Brain microvascular endothelial cell (primary cell): ENCODE measurements around the gene S100A4.

Experiments
- DNase-seq: peaks from one replicate; pipeline ENCODE4 v3.0.0-alpha.2; 2020
- H3K27ac ChIP-seq: fragments of 250-450 bp; sonication (Bioruptor Pico); 2 replicates; pipeline ENCODE4 v1.5.1; 2020; ENCODE audit warnings: mild to moderate bottlenecking, moderate library complexity
- H3K27me3 ChIP-seq: fragments of 250-450 bp; sonication (Bioruptor Pico); replicated peaks from 2 replicates; pipeline ENCODE4 v1.5.1; 2020; ENCODE audit warnings: mild to moderate bottlenecking
- H3K36me3 ChIP-seq: fragments of 250-450 bp; sonication (Bioruptor Pico); replicated peaks from 2 replicates; pipeline ENCODE4 v1.5.1; 2020; ENCODE audit warnings: mild to moderate bottlenecking
- H3K4me3 ChIP-seq: 2 replicates; pipeline ENCODE4 v1.5.1; 2011; ENCODE audit warnings: low read depth, mild to moderate bottlenecking, control low read depth, low read length, moderate library complexity
- in situ Hi-C: cut with HindIII; loops from 2 replicates; pipeline ENCODE4 v1.10.0; 2017; ENCODE audit warnings: low sequenced_read_pairs, low pct_ligation_motif_present
- TF ChIP-seq, protein P1 (sequence below): IDR thresholded peaks from 2 replicates; pipeline ENCODE4 v1.5.1; 2011; ENCODE audit warnings: low read depth, mild to moderate bottlenecking, moderate library complexity, low read length, control low read depth, inconsistent platforms; ENCODE audit errors: missing control alignments

The S100A4 gene

GRCh38 chr1:153519242-153519641 is 26.4 kb downstream of the S100A4 start:
- H3K4me3 ChIP-seq, result no peak overlapping the region
- no peaks in the 10 kb centered on the region for H3K27me3 ChIP-seq
- TF ChIP-seq, protein P1, sequence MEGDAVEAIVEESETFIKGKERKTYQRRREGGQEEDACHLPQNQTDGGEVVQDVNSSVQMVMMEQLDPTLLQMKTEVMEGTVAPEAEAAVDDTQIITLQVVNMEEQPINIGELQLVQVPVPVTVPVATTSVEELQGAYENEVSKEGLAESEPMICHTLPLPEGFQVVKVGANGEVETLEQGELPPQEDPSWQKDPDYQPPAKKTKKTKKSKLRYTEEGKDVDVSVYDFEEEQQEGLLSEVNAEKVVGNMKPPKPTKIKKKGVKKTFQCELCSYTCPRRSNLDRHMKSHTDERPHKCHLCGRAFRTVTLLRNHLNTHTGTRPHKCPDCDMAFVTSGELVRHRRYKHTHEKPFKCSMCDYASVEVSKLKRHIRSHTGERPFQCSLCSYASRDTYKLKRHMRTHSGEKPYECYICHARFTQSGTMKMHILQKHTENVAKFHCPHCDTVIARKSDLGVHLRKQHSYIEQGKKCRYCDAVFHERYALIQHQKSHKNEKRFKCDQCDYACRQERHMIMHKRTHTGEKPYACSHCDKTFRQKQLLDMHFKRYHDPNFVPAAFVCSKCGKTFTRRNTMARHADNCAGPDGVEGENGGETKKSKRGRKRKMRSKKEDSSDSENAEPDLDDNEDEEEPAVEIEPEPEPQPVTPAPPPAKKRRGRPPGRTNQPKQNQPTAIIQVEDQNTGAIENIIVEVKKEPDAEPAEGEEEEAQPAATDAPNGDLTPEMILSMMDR, result no peak
- in situ Hi-C loops, result no loop called here
- no peak for DNase-seq
- H3K36me3 ChIP-seq, result no peaks in the 10 kb centered on the region
- H3K27ac ChIP-seq, result no peak overlapping the region

GRCh38 chr1:153515504-153516394 is 29.9 kb downstream of the S100A4 start:
- TF ChIP-seq, protein P1, result no peak
- Histone ChIP-seq H3K36me3 (no peaks in the 10 kb centered on the region), H3K4me3 (no peak overlapping the region), H3K27ac (no peak overlapping the region), H3K27me3 (no peaks in the 10 kb centered on the region)
- no peak for DNase-seq
- in situ Hi-C loops, result no loop called here

DNA sequence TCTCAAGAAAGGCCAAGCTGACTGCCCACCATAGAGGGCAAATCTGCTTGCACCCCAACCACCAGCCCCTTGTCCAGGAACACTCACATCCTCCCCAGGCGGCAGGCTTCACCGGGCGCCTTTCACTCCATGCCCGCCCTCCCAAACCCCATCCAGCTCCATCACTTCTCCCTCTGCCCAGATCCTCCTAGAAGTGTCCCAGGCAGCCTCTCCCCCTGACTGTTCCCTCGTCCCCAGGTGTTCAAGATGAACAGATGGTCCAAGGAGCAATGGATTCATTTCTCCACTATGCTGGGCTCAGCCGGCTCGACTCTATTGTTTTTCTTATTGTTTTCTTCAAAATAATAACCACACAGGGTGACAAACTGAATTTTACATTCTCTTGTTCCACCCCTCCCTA is 31.9 kb downstream of the S100A4 start:
- no peaks in the 10 kb centered on the region for H3K27me3 ChIP-seq
- no peak overlapping the region for H3K4me3 ChIP-seq
- in situ Hi-C loops, result no loop called here
- H3K36me3 ChIP-seq, result no peaks in the 10 kb centered on the region
- TF ChIP-seq, protein P1, result no peak
- H3K27ac ChIP-seq, result no peak overlapping the region
- DNase-seq, result no peak

GRCh38 chr1:153513023-153513422 is 32.6 kb downstream of the S100A4 start:
- TF ChIP-seq, protein P1, result no peak
- no peak overlapping the region for H3K27ac ChIP-seq
- H3K27me3 ChIP-seq, result no peaks in the 10 kb centered on the region
- H3K36me3 ChIP-seq, result no peaks in the 10 kb centered on the region
- DNase-seq, result no peak
- no peak overlapping the region for H3K4me3 ChIP-seq
- in situ Hi-C loops, result no loop called here

- H3K4me3 ChIP-seq, result no peak overlapping the region
- H3K27ac ChIP-seq, result no peak overlapping the region
- DNase-seq, result peak; percentile 69
- in situ Hi-C loops, result no loop called here
- no peaks in the 10 kb centered on the region for H3K36me3 ChIP-seq
- no peaks in the 10 kb centered on the region for H3K27me3 ChIP-seq
- TF ChIP-seq, protein P1, result peak; percentile 95
Measured at GRCh38 chr1:153510984-153511410, 34.6 kb downstream of the S100A4 start.
